Measurements from ENCODE around the gene CAVIN1.

DNA sequence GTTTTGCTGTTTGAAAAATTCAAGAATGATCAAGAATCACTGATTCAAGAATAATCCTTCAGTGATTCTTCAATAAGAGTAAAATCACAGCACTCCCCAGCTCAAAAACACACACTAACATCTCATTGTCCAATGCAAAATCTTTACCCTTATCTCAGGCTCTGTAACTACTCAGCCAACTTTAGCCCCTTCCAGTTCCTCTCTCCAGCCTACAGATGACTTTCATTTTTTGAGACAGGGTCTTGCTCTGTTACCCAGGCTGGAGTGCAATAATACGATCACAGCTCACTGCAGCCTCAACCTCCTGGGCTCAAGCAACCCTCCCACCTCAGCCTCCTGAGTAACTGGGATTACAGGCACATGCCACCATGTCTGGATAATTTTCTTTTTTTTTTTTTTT is 59.8 kb downstream of the CAVIN1 start:
- TF ChIP-seq, protein P1, sequence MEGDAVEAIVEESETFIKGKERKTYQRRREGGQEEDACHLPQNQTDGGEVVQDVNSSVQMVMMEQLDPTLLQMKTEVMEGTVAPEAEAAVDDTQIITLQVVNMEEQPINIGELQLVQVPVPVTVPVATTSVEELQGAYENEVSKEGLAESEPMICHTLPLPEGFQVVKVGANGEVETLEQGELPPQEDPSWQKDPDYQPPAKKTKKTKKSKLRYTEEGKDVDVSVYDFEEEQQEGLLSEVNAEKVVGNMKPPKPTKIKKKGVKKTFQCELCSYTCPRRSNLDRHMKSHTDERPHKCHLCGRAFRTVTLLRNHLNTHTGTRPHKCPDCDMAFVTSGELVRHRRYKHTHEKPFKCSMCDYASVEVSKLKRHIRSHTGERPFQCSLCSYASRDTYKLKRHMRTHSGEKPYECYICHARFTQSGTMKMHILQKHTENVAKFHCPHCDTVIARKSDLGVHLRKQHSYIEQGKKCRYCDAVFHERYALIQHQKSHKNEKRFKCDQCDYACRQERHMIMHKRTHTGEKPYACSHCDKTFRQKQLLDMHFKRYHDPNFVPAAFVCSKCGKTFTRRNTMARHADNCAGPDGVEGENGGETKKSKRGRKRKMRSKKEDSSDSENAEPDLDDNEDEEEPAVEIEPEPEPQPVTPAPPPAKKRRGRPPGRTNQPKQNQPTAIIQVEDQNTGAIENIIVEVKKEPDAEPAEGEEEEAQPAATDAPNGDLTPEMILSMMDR (IDR thresholded peaks at IDR 0.05 in 8 of 11, conservative IDR thresholded peaks at IDR 0.05 in 3 of 11) = no peak
- no peak for TF ChIP-seq POLR2AphosphoS5 (IDR thresholded peaks at IDR 0.05)
